A549 (cell line): ENCODE data around the gene SEC24D. TPM values are rescaled to one million over a fixed set of nuclear protein-coding genes. Genes with fewer than 3 reads are reported as not detected.

ENCODE experiments used
- ATAC-seq, 2 experiments: fragments of 200-7000 bp in 1 of 2; fragments of >200 bp in 1 of 2; cut with Nextera tagmentation in 1 of 2; cut with Tn5 transposase in 1 of 2; 3 replicates each; pipeline versions ENCODE4 v1.8.0 to v1.9.1; 2018 to 2020; ENCODE audit warnings: mild to moderate bottlenecking in 1 of 2, moderate library complexity in 1 of 2
- CTCF ChIA-PET: fragments of 300-600 bp; sonication (Branson Sonifier 250); formaldehyde crosslinking; extraction: SDS; loops from one replicate; lab custom pipeline; 2021; ENCODE audit warnings: antibody characterized with exemption, inconsistent platforms; lab: Yijun Ruan, JAX
- POLR2A ChIA-PET: fragments of 350-600 bp; formaldehyde crosslinking; extraction: SDS; loops from one replicate; lab custom pipeline; 2021; ENCODE audit warnings: antibody characterized with exemption, inconsistent platforms; lab: Yijun Ruan, JAX
- DNase-seq, 2 experiments: peaks; one replicate each; pipeline versions ENCODE4 v3.0.0 to v3.0.0-alpha.2; 2011 to 2016; ENCODE audit warnings: low read depth in 1 of 2, low spot score in 1 of 2
- FAIRE-seq: peaks from 2 replicates; lab custom pipeline; 2011; peaks lifted over from hg19 to GRCh38; lab: Jason Lieb, UNC
- H3K27ac ChIP-seq, 2 experiments: fragments of >200 bp; sonication (Bioruptor Twin); formaldehyde crosslinking; 3 replicates each; pipeline ENCODE4 v1.5.1; 2016 to 2017
- H3K4me1 ChIP-seq: fragments of >200 bp; sonication (Bioruptor Twin); formaldehyde crosslinking; 3 replicates; pipeline ENCODE4 v1.6.1; 2016
- H3K4me2 ChIP-seq: fragments of >200 bp; sonication (Bioruptor Twin); formaldehyde crosslinking; 3 replicates; pipeline ENCODE4 v1.6.1; 2016
- H3K4me3 ChIP-seq: fragments of >200 bp; sonication (Bioruptor Twin); formaldehyde crosslinking; 3 replicates; pipeline ENCODE4 v1.5.1; 2016
- H3K9me3 ChIP-seq: fragments of >200 bp; sonication (Bioruptor Twin); formaldehyde crosslinking; 3 replicates; pipeline ENCODE4 v1.6.1; 2016
- ATOH8 ChIP-seq: fragments of 250-450 bp; sonication (Bioruptor Pico); IDR thresholded peaks from 2 replicates; pipeline ENCODE4 v1.5.0; 2020; ENCODE audit warnings: low read depth, mild to moderate bottlenecking, moderate library complexity
- CBX2 ChIP-seq: fragments of 200-600 bp; sonication (generic); IDR thresholded peaks from 2 replicates; pipeline ENCODE4 v1.6.1; 2016; ENCODE audit warnings: low read depth, mild to moderate bottlenecking, borderline replicate concordance
- CBX8 ChIP-seq: fragments of 200-600 bp; sonication (generic); IDR thresholded peaks from 2 replicates; pipeline ENCODE4 v1.6.1; 2016
- CEBPB ChIP-seq, 2 experiments: fragments of >200 bp in 1 of 2; sonication (Bioruptor Twin) in 1 of 2; formaldehyde crosslinking in 1 of 2; IDR thresholded peaks; 2 replicates each; pipeline ENCODE4 v1.6.1; 2012 to 2016
- ELK1 ChIP-seq: fragments of 150-350 bp; IDR thresholded peaks from 2 replicates; pipeline ENCODE4 v1.6.1; 2014; ENCODE audit warnings: low read depth, mild to moderate bottlenecking, low read length
- FOSB ChIP-seq: fragments of 250-450 bp; sonication (Bioruptor Pico); IDR thresholded peaks from 2 replicates; pipeline ENCODE4 v1.5.0; 2020; ENCODE audit warnings: mild to moderate bottlenecking, moderate library complexity
- HMGXB4 ChIP-seq: fragments of 250-450 bp; sonication (Bioruptor Pico); IDR thresholded peaks from 2 replicates; pipeline ENCODE4 v1.5.0; 2021; ENCODE audit warnings: mild to moderate bottlenecking, moderate library complexity, borderline replicate concordance
- HOXB5 ChIP-seq: fragments of 250-450 bp; sonication (Bioruptor Pico); IDR thresholded peaks from 2 replicates; pipeline ENCODE4 v1.5.0; 2020; ENCODE audit warnings: mild to moderate bottlenecking, moderate library complexity
- JUN ChIP-seq, 2 experiments: fragments of >200 bp; sonication (Bioruptor Twin); formaldehyde crosslinking; IDR thresholded peaks; 2 replicates in 1 of 2; 3 replicates in 1 of 2; pipeline ENCODE4 v1.6.1; 2016 to 2017
- JUNB ChIP-seq: fragments of >200 bp; sonication (Bioruptor Twin); formaldehyde crosslinking; IDR thresholded peaks from 2 replicates; pipeline ENCODE4 v1.6.1; 2016
- PBX3 ChIP-seq: IDR thresholded peaks from 2 replicates; pipeline ENCODE4 v1.6.1; 2012
- RARB ChIP-seq: fragments of 250-450 bp; sonication (Bioruptor Pico); IDR thresholded peaks from 2 replicates; pipeline ENCODE4 v1.8.0; 2021; ENCODE audit warnings: mild to moderate bottlenecking, moderate library complexity
- REST ChIP-seq: fragments of 200-600 bp; sonication (generic); IDR thresholded peaks from 2 replicates; pipeline ENCODE4 v1.6.1; 2016; ENCODE audit warnings: antibody characterized with exemption, mild to moderate bottlenecking, moderate library complexity
- RFX5 ChIP-seq: fragments of 450-650 bp; IDR thresholded peaks from 2 replicates; pipeline ENCODE4 v1.7.1; 2014; ENCODE audit warnings: antibody characterized with exemption, mild to moderate bottlenecking, moderate library complexity
- TFCP2L1 ChIP-seq: fragments of 250-450 bp; sonication (Bioruptor Pico); IDR thresholded peaks from 2 replicates; pipeline ENCODE4 v1.5.0; 2021; ENCODE audit warnings: mild to moderate bottlenecking
- TP53 ChIP-seq: fragments of 250-450 bp; sonication (Bioruptor Pico); IDR thresholded peaks from 2 replicates; pipeline ENCODE4 v1.5.0; 2021; ENCODE audit warnings: mild to moderate bottlenecking, moderate library complexity
- ZSCAN20 ChIP-seq: fragments of 250-450 bp; sonication (Bioruptor Pico); IDR thresholded peaks from 2 replicates; pipeline ENCODE4 v1.8.0; 2022; ENCODE audit warnings: mild to moderate bottlenecking, moderate library complexity
- WGBS: methylation state at CpG from one replicate; pipeline ENCODE4 v1.1.6; 2017; ENCODE audit errors: missing lambda C conversion rate; 5-methylcytosine and 5-hydroxymethylcytosine counted together
- polyA plus RNA-seq, 4 experiments: library from polyadenylated mRNA; depleted of rRNA in 3 of 4; stranded (reverse); fragments of >200 nt; fragmentation: RNase III in 1 of 4; extraction: RNeasy Plus Mini Kit Qiagen cat#74134 plus additional on column Dnase treatment in 1 of 4; gene quantifications; 2 replicates in 3 of 4; 3 replicates in 1 of 4; pipeline ENCODE4 v1.2.3, GENCODE V29; 2011 to 2017
- TF ChIP-seq, protein P1 (sequence below): fragments of >200 bp; sonication (Bioruptor Twin); formaldehyde crosslinking; IDR thresholded peaks from 2 replicates; pipeline ENCODE4 v1.6.1; 2016

SEC24D gene
- polyA plus RNA-seq, 2 of the 4 experiments (the other 2 are of a cell fraction) = 12.8 to 15.6 TPM

- TF ChIP-seq ZSCAN20 (CRISPR knock-in tag) (no peak), CBX8 (no peak), CBX2 (no peak), JUNB (no peak), FOSB (no peak), ATOH8 (CRISPR knock-in tag) (no peak), RARB (CRISPR knock-in tag) (no peak), TFCP2L1 (no peak), HOXB5 (CRISPR knock-in tag) (no peak), PBX3 (no peak), TP53 (CRISPR knock-in tag) (no peak), HMGXB4 (CRISPR knock-in tag) (no peak), CEBPB (IDR thresholded peaks at IDR 0.05) (no peak), REST (no peak)
- TF ChIP-seq, protein P1, sequence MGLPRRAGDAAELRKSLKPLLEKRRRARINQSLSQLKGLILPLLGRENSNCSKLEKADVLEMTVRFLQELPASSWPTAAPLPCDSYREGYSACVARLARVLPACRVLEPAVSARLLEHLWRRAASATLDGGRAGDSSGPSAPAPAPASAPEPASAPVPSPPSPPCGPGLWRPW = no peak
- no peak overlapping the region for H3K27ac ChIP-seq
- POLR2A ChIA-PET = no interaction called here
- 70% methylated on average over 1 of the region's 1 CpG for WGBS
- H3K9me3 ChIP-seq = no peaks in the 10 kb centered on the region
- no peak overlapping the region for H3K4me2 ChIP-seq
- no peaks in the 10 kb centered on the region for H3K4me1 ChIP-seq
- CTCF ChIA-PET = interaction anchor here (1.6 to 1.9 kb wide), 2 partner anchors 116 to 194 kb away, joined by 6 to 7 read pairs; no protein-coding TSS in a partner anchor
- FAIRE-seq = no peak
- ATAC-seq = no peak
- no peak overlapping the region for H3K4me3 ChIP-seq
- DNase-seq = no peak
Observed at GRCh38 chr4:118774321-118774720, 61.6 kb downstream of the SEC24D start.

DNA sequence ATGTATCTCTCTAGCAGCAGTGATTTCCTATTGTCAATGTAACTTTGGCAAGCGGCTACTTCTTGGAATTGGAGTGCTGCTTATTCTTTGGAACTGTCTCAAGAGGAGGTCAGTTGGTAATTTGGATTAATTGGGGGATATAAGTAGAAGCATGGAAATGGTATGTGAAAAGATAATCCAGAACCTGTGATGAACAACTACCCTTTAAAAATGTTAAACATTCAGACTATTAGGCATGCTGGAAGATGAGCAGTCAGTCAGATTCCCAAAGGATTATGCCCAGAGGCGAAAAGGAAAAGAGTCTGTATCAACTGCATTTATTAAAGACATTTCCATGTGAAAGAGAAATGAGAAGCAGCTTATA, 62.5 kb downstream of the SEC24D start:
- Histone ChIP-seq H3K27ac (no peak overlapping the region), H3K9me3 (no peaks in the 10 kb centered on the region), H3K4me1 (no peaks in the 10 kb centered on the region)
- TF ChIP-seq ELK1 (no peak), CBX8 (no peak), RFX5 (no peak), JUN (IDR thresholded peaks at IDR 0.05) (no peak), REST (no peak)
- TF ChIP-seq, all 56 proteins: peak for 0
- DNase-seq = no peak
- FAIRE-seq = no peak
- ChIA-PET POLR2A (no interaction called here), CTCF (interaction anchor here (1.2 to 1.9 kb wide), 3 partner anchors 11 to 195 kb away, joined by 3 to 7 read pairs (median 6); no protein-coding TSS in a partner anchor)
- ATAC-seq = no peak
- no peak overlapping the region for H3K4me2 ChIP-seq
- H3K4me3 ChIP-seq = no peak overlapping the region
- 83% methylated on average over 2 of the region's 2 CpGs for WGBS
